Transverse colon (tissue), 4 donors: ENCODE data around the gene CD72. TPM values are rescaled to one million over a fixed set of nuclear protein-coding genes. Genes with fewer than 3 reads are reported as not detected.

Experiments used
- DNase-seq: peaks from one replicate; pipeline ENCODE4 v3.0.0-alpha.2; 2019
- H3K27ac ChIP-seq, 4 donors: fragments of 200-600 bp; sonication (generic); 2 replicates each; pipeline ENCODE4 v1.5.1; 2016 to 2018; ENCODE audit warnings: inconsistent platforms in 4 of 4
- H3K27me3 ChIP-seq: fragments of 200-600 bp; sonication (generic); 2 replicates; pipeline ENCODE4 v1.5.1; 2017; ENCODE audit warnings: inconsistent platforms
- H3K36me3 ChIP-seq, 4 donors: fragments of 200-600 bp; sonication (generic); 2 replicates each; pipeline ENCODE4 v1.5.1; 2017 to 2019; ENCODE audit warnings: inconsistent platforms in 4 of 4
- H3K4me1 ChIP-seq, 4 donors: fragments of 200-600 bp; sonication (generic); 2 replicates each; pipeline ENCODE4 v1.5.1; 2017 to 2020; ENCODE audit warnings: inconsistent platforms in 4 of 4
- H3K4me3 ChIP-seq, 4 donors: fragments of 200-600 bp; sonication (generic); 1 replicate in 1 of 4; 2 replicates in 3 of 4; pipeline versions ENCODE4 v1.5.1 to v1.6.1; 2017 to 2019; ENCODE audit warnings: inconsistent platforms in 4 of 4
- H3K9me3 ChIP-seq, 2 donors: fragments of 200-600 bp; sonication (generic); 2 replicates each; pipeline ENCODE4 v1.5.1; 2017 to 2019; ENCODE audit warnings: inconsistent platforms in 2 of 2
- EP300 ChIP-seq: sonication (generic); formaldehyde crosslinking; IDR thresholded peaks from one replicate; pipeline ENCODE4 v1.6.1; 2017; ENCODE audit warnings: antibody characterized with exemption, low read depth
- POLR2A ChIP-seq: fragments of 450-650 bp; IDR thresholded peaks from one replicate; pipeline ENCODE4 v1.6.1; 2016; ENCODE audit warnings: antibody characterized with exemption, mild to moderate bottlenecking, moderate library complexity
- POLR2AphosphoS5 ChIP-seq, 3 donors: sonication (generic); formaldehyde crosslinking; IDR thresholded peaks; one replicate each; pipeline ENCODE4 v1.6.1; 2016; ENCODE audit warnings: antibody characterized with exemption in 3 of 3
- WGBS, 2 donors: methylation state at CpG; one replicate each; pipeline ENCODE4 v1.1.5; 2018; ENCODE audit warnings: low coverage in 1 of 2; 5-methylcytosine and 5-hydroxymethylcytosine counted together
- in situ Hi-C, 4 donors: fragments of 200-750 bp; cut with MboI; loops; one replicate each; pipeline versions ENCODE4 v1.15.0 to v1.15.1; 2017; ENCODE audit warnings: low sequenced_read_pairs in 3 of 4, low pct_ligation_motif_present in 1 of 4, low pct_unique_long_range_greater_than_20kb in 1 of 4
- intact Hi-C: fragments of 100-400 bp; cut with DNase I; formaldehyde crosslinking; loops from one replicate; pipeline ENCODE4 v1.15.1; 2023; ENCODE audit warnings: low total_unique reads
- total RNA-seq, 4 donors: library from RNA; depleted of rRNA; stranded (reverse); fragments of >200 nt; gene quantifications; one replicate each; pipeline ENCODE4 v1.1.0, GENCODE V29; 2016
- TF ChIP-seq, protein P1 (sequence below), 5 experiments: fragments of 200-600 bp in 3 of 5; fragments of 450-650 bp in 2 of 5; sonication (generic) in 3 of 5; IDR thresholded peaks; 1 replicate in 2 of 5; 2 replicates in 3 of 5; pipeline ENCODE4 v1.5.1; 2016 to 2017; ENCODE audit warnings: antibody characterized with exemption in 5 of 5, inconsistent platforms in 3 of 5, mild to moderate bottlenecking in 2 of 5, moderate library complexity in 1 of 5

Gene CD72
- total RNA-seq, 4 donors from 2014 or later = 3.0 to 21.9 (median 10.9) TPM

DNA sequence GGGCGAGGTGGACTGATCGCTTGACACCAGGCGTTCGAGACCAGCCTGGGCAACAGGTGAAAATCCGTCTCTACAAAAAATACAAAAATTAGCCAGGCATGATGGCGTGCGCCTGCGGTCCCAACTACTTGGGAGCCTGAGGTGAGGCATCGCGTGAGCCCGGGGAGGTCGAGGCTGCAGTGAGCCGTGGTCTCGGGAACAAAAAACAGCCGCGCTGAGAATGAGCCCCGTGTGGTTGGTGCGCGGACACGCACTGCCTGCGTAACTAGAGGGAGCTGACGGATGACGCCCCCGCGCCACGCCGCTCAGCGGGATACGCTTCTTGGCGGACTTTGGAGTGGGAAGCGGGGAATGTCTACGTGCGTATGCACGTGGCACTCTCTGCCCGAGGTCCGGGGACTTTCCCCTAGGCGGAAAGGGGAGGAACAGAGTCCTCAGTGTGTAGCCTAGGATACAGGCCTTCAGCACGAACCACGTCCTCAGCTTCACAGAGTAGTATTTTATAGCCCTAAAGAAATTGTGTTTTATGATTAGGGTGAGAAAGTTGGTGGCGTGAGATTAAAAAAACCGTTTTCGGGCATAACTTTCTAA, 39.4 kb upstream of the CD72 start, which contains the start of gene RMRP:
RMRP (minus strand) TSS at position 474 of the 591 bp plus-strand sequence.
- WGBS, 2 donors = 0 to 2% methylated on average over 3 to 42 of the region's 42 CpGs
- intact Hi-C loops = loop anchor here (5.0 kb wide), 1 partner anchor 70 kb away; no protein-coding TSS in a partner anchor

DNA sequence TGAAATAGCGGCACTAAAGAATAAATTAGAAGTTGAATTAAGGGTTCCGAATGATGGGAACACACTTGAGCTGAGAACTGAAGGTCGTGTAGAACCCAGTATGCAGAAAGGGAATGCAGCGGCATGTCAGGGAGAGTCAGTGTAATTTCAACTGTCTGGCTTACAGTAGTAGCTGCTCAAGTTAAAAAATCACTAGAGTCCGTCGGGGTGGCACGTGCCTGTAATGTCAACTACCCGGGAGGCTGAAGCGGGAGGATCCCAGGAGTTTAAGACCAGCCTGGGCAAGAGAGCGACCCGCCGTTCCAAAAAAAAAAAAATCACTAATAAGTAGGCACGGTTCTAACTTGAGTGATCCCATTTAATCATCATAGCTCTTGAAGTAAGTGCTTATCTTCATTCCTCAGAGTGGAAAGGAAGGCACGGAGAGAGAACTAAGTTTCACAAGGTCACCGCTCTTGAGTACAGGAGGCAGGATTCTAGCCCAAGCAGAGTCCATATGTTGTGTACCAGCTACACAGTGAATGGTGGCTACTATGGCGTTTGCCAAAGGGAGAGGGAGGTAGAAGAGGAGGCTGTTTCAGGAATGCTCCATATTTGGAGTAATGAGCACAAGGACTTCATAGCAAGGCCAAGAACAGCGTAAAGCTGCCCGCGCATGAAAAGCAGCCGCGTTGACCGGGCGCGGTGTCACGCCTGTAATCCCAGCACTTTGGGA, 38.8 kb upstream of the CD72 start:
- Histone ChIP-seq H3K4me1 (peaks cover 12 to 56% (median 44%) of the 10 kb centered on the region in 4 donors), H3K9me3 (no peaks in the 10 kb centered on the region), H3K27me3 (no peaks in the 10 kb centered on the region), H3K36me3 (no peaks in the 10 kb centered on the region), H3K27ac (peak overlapping the region; percentile 95 to 99 (median 98)), H3K4me3 (peak overlapping the region in 3 of 4 donors; percentile 12 to 91 (median 78))
- in situ Hi-C loops (loop anchor here in 1 of 4 donors (10.0 kb wide), 1 partner anchor 88 kb away; the partner anchor contains the start of genes GBA2 and RGP1), intact Hi-C loops (loop anchor here (5.0 kb wide), 1 partner anchor 70 kb away; no protein-coding TSS in a partner anchor)
- WGBS, 2 donors = 38 to 58% methylated on average over 14 to 25 of the region's 25 CpGs
- TF ChIP-seq EP300 (no peak), POLR2A (no peak), POLR2AphosphoS5 (IDR thresholded peaks at IDR 0.05) (no peak)
- TF ChIP-seq, protein P1, sequence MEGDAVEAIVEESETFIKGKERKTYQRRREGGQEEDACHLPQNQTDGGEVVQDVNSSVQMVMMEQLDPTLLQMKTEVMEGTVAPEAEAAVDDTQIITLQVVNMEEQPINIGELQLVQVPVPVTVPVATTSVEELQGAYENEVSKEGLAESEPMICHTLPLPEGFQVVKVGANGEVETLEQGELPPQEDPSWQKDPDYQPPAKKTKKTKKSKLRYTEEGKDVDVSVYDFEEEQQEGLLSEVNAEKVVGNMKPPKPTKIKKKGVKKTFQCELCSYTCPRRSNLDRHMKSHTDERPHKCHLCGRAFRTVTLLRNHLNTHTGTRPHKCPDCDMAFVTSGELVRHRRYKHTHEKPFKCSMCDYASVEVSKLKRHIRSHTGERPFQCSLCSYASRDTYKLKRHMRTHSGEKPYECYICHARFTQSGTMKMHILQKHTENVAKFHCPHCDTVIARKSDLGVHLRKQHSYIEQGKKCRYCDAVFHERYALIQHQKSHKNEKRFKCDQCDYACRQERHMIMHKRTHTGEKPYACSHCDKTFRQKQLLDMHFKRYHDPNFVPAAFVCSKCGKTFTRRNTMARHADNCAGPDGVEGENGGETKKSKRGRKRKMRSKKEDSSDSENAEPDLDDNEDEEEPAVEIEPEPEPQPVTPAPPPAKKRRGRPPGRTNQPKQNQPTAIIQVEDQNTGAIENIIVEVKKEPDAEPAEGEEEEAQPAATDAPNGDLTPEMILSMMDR (IDR thresholded peaks at IDR 0.05) = no peak
- no peak for DNase-seq

More for the DNA sequence above, 39.4 kb upstream of the CD72 start, which contains the start of gene RMRP:
- no peaks in the 10 kb centered on the region for H3K27me3 ChIP-seq
- peaks cover 12 to 57% (median 44%) of the 10 kb centered on the region in 4 donors for H3K4me1 ChIP-seq
- H3K9me3 ChIP-seq = no peaks in the 10 kb centered on the region
- no peaks in the 10 kb centered on the region for H3K36me3 ChIP-seq
- TF ChIP-seq EP300 (peak; percentile 87), POLR2AphosphoS5 (IDR thresholded peaks at IDR 0.05) (peak; percentile 89 to 95 (median 94)), POLR2A (peak; percentile 81)
- TF ChIP-seq, protein P1 (IDR thresholded peaks at IDR 0.05) = peak; percentile 36 to 88 (median 55)
- H3K27ac ChIP-seq = peak within 1 kb of the TSS; percentile 95 to 99 (median 98)
- peak; percentile 97 for DNase-seq
- in situ Hi-C loops = loop anchor here in 1 of 4 donors (10.0 kb wide), 1 partner anchor 87 kb away; the partner anchor contains the start of genes GBA2 and RGP1
- peak within 1 kb of the TSS; percentile 78 to 94 (median 85) for H3K4me3 ChIP-seq

DNA sequence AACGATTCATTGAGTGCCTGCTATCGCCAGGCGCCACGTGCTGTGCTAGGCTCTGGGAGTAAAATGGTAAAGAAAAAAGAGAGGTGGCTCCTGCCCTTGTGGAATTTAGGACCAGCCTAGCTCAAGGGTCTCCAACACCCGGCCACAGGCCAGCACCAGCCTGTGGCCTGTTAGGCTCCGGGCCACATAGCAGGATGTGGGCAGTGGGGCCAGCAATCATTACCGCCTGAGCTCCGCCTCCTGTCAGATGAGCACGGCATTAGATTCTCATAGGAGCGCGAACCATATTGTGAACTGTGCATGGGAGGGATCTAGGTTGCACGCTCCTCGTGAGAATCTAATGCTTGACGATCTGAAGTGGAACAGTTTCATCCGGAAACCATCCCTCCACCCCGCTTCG, 38.1 kb upstream of the CD72 start:
- 78 to 81% methylated on average over 5 to 17 of the region's 17 CpGs for WGBS, 2 donors
- in situ Hi-C loops = loop anchor here in 1 of 4 donors (10.0 kb wide), 1 partner anchor 88 kb away; the partner anchor contains the start of genes GBA2 and RGP1
- peaks cover 9 to 56% (median 42%) of the 10 kb centered on the region in 4 donors for H3K4me1 ChIP-seq
- intact Hi-C loops = loop anchor here (5.0 kb wide), 1 partner anchor 71 kb away; no protein-coding TSS in a partner anchor
- no peaks in the 10 kb centered on the region for H3K36me3 ChIP-seq
- H3K27ac ChIP-seq = peak overlapping the region; percentile 95 to 99 (median 98)
- TF ChIP-seq POLR2AphosphoS5 (IDR thresholded peaks at IDR 0.05) (no peak), EP300 (no peak), POLR2A (no peak)
- TF ChIP-seq, protein P1 (IDR thresholded peaks at IDR 0.05) = no peak
- no peaks in the 10 kb centered on the region for H3K9me3 ChIP-seq
- no peak for DNase-seq
- H3K4me3 ChIP-seq = no peak overlapping the region
- H3K27me3 ChIP-seq = no peaks in the 10 kb centered on the region

DNA sequence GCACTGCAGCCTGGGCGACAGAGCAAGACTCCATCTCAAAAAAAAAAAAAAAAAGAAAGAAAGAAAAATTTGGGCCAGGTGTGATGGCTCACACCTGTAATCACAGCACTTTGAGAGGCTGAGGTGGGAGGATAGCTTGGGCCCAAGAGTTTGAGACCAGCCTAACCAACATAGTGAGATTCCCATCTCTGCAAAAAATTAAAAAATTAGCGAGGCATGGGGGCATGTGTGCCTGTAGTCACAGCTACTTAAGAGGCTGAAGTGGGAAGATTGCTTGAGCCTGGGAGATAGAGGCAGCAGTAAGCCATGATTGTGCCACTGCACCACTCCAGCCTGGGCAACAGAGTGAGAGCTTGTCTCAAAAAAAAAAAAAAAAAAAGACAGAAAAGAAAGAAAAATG, 35.4 kb upstream of the CD72 start:
- Histone ChIP-seq H3K4me1 (peaks cover 0 to 41% (median 27%) of the 10 kb centered on the region in 4 donors), H3K27me3 (no peaks in the 10 kb centered on the region), H3K9me3 (no peaks in the 10 kb centered on the region), H3K4me3 (no peak overlapping the region), H3K36me3 (no peaks in the 10 kb centered on the region), H3K27ac (peak overlapping the region in 3 of 4 donors; percentile 82 to 86 (median 84))
- in situ Hi-C loops = loop anchor here in 1 of 4 donors (10.0 kb wide), 1 partner anchor 91 kb away; the partner anchor contains the start of genes GBA2 and RGP1
- WGBS, 2 donors = 93 to 100% methylated on average over 1 to 2 of the region's 2 CpGs
- TF ChIP-seq EP300 (no peak), POLR2AphosphoS5 (IDR thresholded peaks at IDR 0.05) (no peak), POLR2A (no peak)
- TF ChIP-seq, protein P1 (IDR thresholded peaks at IDR 0.05) = no peak
- intact Hi-C loops = no loop called here
- no peak for DNase-seq
